NT2/D1 (cell line): ENCODE results near the gene RPS6KA3.

Experiments used
- DNase-seq: peaks from one replicate; pipeline ENCODE4 v3.0.0-alpha.2; 2011; ENCODE audit warnings: low read depth, low spot score
- H3K27me3 ChIP-seq: 2 replicates; pipeline ENCODE4 v1.6.0; 2011; ENCODE audit warnings: mild to moderate bottlenecking; ENCODE audit not compliant: insufficient read length, insufficient read depth
- H3K36me3 ChIP-seq: 2 replicates; pipeline ENCODE4 v1.6.1; 2011; ENCODE audit warnings: mild to moderate bottlenecking, low read length, mixed read lengths; ENCODE audit not compliant: insufficient read depth, insufficient read length
- H3K4me1 ChIP-seq: 2 replicates; pipeline ENCODE4 v1.5.1; 2011; ENCODE audit not compliant: insufficient read depth, insufficient read length
- H3K4me3 ChIP-seq: 2 replicates; pipeline ENCODE4 v1.5.1; 2011; ENCODE audit warnings: low read depth; ENCODE audit not compliant: insufficient read length
- H3K9ac ChIP-seq: 2 replicates; pipeline ENCODE4 v1.6.0; 2011; ENCODE audit warnings: low read depth; ENCODE audit not compliant: insufficient read length
- H3K9me3 ChIP-seq: 2 replicates; pipeline ENCODE4 v1.5.1; 2011; ENCODE audit warnings: mild to moderate bottlenecking, low read length; ENCODE audit not compliant: insufficient read depth
- SUZ12 ChIP-seq: IDR thresholded peaks from 2 replicates; pipeline ENCODE4 v1.6.1; 2011; ENCODE audit not compliant: insufficient read length, insufficient read depth; ENCODE audit errors: extremely low read depth
- YY1 ChIP-seq: IDR thresholded peaks from 2 replicates; pipeline ENCODE4 v1.6.1; 2011; ENCODE audit not compliant: insufficient read length, insufficient read depth
- ZNF274 ChIP-seq: IDR thresholded peaks from 2 replicates; pipeline ENCODE4 v1.6.1; 2011; ENCODE audit warnings: mild to moderate bottlenecking, low read depth, low read length

Gene RPS6KA3

GRCh38 chrX:20271186-20271585 is 4.5 kb upstream of the RPS6KA3 start:
- Histone ChIP-seq H3K4me1 (no peaks in the 10 kb centered on the region), H3K27me3 (peaks cover 23% of the 10 kb centered on the region)
- no peak for DNase-seq

GRCh38 chrX:20270562-20270890 is 3.8 kb upstream of the RPS6KA3 start:
- H3K4me1 ChIP-seq: no peaks in the 10 kb centered on the region
- H3K36me3 ChIP-seq: no peaks in the 10 kb centered on the region
- TF ChIP-seq YY1: no peak
- no peak for TF ChIP-seq SUZ12
- TF ChIP-seq ZNF274: no peak
- no peak for DNase-seq
- no peak overlapping the region for H3K4me3 ChIP-seq
- H3K27me3 ChIP-seq: peaks cover 23% of the 10 kb centered on the region
- no peak overlapping the region for H3K9ac ChIP-seq
- H3K9me3 ChIP-seq: no peaks in the 10 kb centered on the region

More at GRCh38 chrX:20271186-20271585, 4.5 kb upstream of the RPS6KA3 start:
- H3K9me3 ChIP-seq: no peaks in the 10 kb centered on the region
- TF ChIP-seq SUZ12: no peak
- TF ChIP-seq ZNF274: no peak
- no peak for TF ChIP-seq YY1
- H3K9ac ChIP-seq: no peak overlapping the region
- no peaks in the 10 kb centered on the region for H3K36me3 ChIP-seq
- H3K4me3 ChIP-seq: no peak overlapping the region

- H3K9ac ChIP-seq: no peak overlapping the region
- peaks cover 23% of the 10 kb centered on the region for H3K27me3 ChIP-seq
- no peaks in the 10 kb centered on the region for H3K4me1 ChIP-seq
- DNase-seq: no peak
- H3K4me3 ChIP-seq: no peak overlapping the region
- TF ChIP-seq ZNF274: no peak
- TF ChIP-seq YY1: no peak
- no peak for TF ChIP-seq SUZ12
- no peaks in the 10 kb centered on the region for H3K36me3 ChIP-seq
- H3K9me3 ChIP-seq: no peaks in the 10 kb centered on the region
These were observed 3.3 kb upstream of the RPS6KA3 start for GRCh38 chrX:20269848-20270561.

GRCh38 chrX:20267931-20268701 is 1.4 kb upstream of the RPS6KA3 start:
- H3K36me3 ChIP-seq: no peaks in the 10 kb centered on the region
- no peaks in the 10 kb centered on the region for H3K9me3 ChIP-seq
- H3K9ac ChIP-seq: peak overlapping the region; percentile 81
- H3K27me3 ChIP-seq: peaks cover 23% of the 10 kb centered on the region
- no peak for DNase-seq
- TF ChIP-seq YY1: no peak
- TF ChIP-seq SUZ12: no peak
- no peak for TF ChIP-seq ZNF274
- H3K4me1 ChIP-seq: no peaks in the 10 kb centered on the region
- peak overlapping the region; percentile 69 for H3K4me3 ChIP-seq

- H3K27me3 ChIP-seq: peaks cover 23% of the 10 kb centered on the region
These were observed 860 bp upstream of the RPS6KA3 start for GRCh38 chrX:20267607-20267930.

GRCh38 chrX:20265726-20266681 is 705 bp downstream of the RPS6KA3 start:
- no peak for TF ChIP-seq SUZ12
- TF ChIP-seq ZNF274: no peak
- no peak for TF ChIP-seq YY1
- DNase-seq: no peak
- Histone ChIP-seq H3K9ac (peak overlapping the region; percentile 89), H3K27me3 (peaks cover 23% of the 10 kb centered on the region), H3K9me3 (no peaks in the 10 kb centered on the region), H3K4me3 (peak overlapping the region; percentile 73), H3K4me1 (no peaks in the 10 kb centered on the region), H3K36me3 (no peaks in the 10 kb centered on the region)

More at GRCh38 chrX:20267607-20267930, 860 bp upstream of the RPS6KA3 start:
- H3K9me3 ChIP-seq: no peaks in the 10 kb centered on the region
- H3K9ac ChIP-seq: peak overlapping the region; percentile 81
- TF ChIP-seq ZNF274 (no peak), SUZ12 (no peak), YY1 (no peak)
- no peaks in the 10 kb centered on the region for H3K36me3 ChIP-seq
- no peak for DNase-seq
- peak overlapping the region; percentile 69 for H3K4me3 ChIP-seq
- no peaks in the 10 kb centered on the region for H3K4me1 ChIP-seq

- H3K36me3 ChIP-seq: no peaks in the 10 kb centered on the region
- H3K9ac ChIP-seq: peak overlapping the region; percentile 89
- TF ChIP-seq ZNF274: no peak
- TF ChIP-seq SUZ12: no peak
- no peak for TF ChIP-seq YY1
- H3K4me1 ChIP-seq: no peaks in the 10 kb centered on the region
- peaks cover 23% of the 10 kb centered on the region for H3K27me3 ChIP-seq
- no peak for DNase-seq
- peak overlapping the region; percentile 73 for H3K4me3 ChIP-seq
- no peaks in the 10 kb centered on the region for H3K9me3 ChIP-seq
These were observed 1.4 kb downstream of the RPS6KA3 start for GRCh38 chrX:20265221-20265725.
